BJ (cell line): ENCODE data around the gene TNFAIP6. TPM values are rescaled to one million over a fixed set of nuclear protein-coding genes. Genes with fewer than 3 reads are reported as not detected.

Source experiments
- CTCF ChIA-PET: fragments of 350-600 bp; formaldehyde crosslinking; extraction: SDS; loops from one replicate; lab custom pipeline; 2021; ENCODE audit warnings: antibody characterized with exemption, inconsistent platforms; lab: Yijun Ruan, JAX
- POLR2A ChIA-PET: fragments of 300-600 bp; sonication (Branson Sonifier 250); formaldehyde crosslinking; extraction: SDS; loops from one replicate; lab custom pipeline; 2021; ENCODE audit warnings: antibody characterized with exemption; lab: Charles Lee
- DNase-seq: peaks from one replicate; pipeline ENCODE4 v3.0.0-alpha.2; 2011; ENCODE audit warnings: low read depth
- H3K27me3 ChIP-seq: 2 replicates; pipeline ENCODE4 v1.6.0; 2011; ENCODE audit warnings: low read length; ENCODE audit not compliant: control insufficient read depth, insufficient read depth
- H3K36me3 ChIP-seq: 2 replicates; pipeline ENCODE4 v1.5.1; 2011; ENCODE audit warnings: low read length; ENCODE audit not compliant: control insufficient read depth, insufficient read depth
- H3K4me3 ChIP-seq: 2 replicates; pipeline ENCODE4 v1.5.1; 2011; ENCODE audit warnings: low read depth, mild to moderate bottlenecking, control low read depth, low read length
- CTCF ChIP-seq: IDR thresholded peaks from 2 replicates; pipeline ENCODE4 v1.5.1; 2011; ENCODE audit warnings: low read depth, mild to moderate bottlenecking, control low read depth, inconsistent platforms, low read length, moderate library complexity; ENCODE audit not compliant: insufficient read depth
- polyA plus RNA-seq: library from polyadenylated mRNA; depleted of rRNA; stranded (reverse); fragments of >200 nt; gene quantifications from 2 replicates; pipeline ENCODE4 v1.2.3, GENCODE V29; 2011

TNFAIP6 gene
- polyA plus RNA-seq, 1 experiment = 2.1 TPM

GRCh38 chr2:151329998-151330397, 27.4 kb upstream of the TNFAIP6 start:
- CTCF ChIA-PET = no interaction called here
- Histone ChIP-seq H3K27me3 (no peaks in the 10 kb centered on the region), H3K4me3 (no peak overlapping the region), H3K36me3 (no peaks in the 10 kb centered on the region)
- no peak for DNase-seq
- POLR2A ChIA-PET = no interaction called here
- no peak for TF ChIP-seq CTCF

- DNase-seq = no peak
- no peak for TF ChIP-seq CTCF
- no peak overlapping the region for H3K4me3 ChIP-seq
- ChIA-PET POLR2A (no interaction called here), CTCF (interaction anchor here (0.6 kb wide), 1 partner anchor 9 kb away, joined by 3 read pairs; no protein-coding TSS in a partner anchor)
- no peaks in the 10 kb centered on the region for H3K36me3 ChIP-seq
- H3K27me3 ChIP-seq = no peaks in the 10 kb centered on the region
Observed at GRCh38 chr2:151333083-151333482, 24.3 kb upstream of the TNFAIP6 start.

- DNase-seq = peak; percentile 89
- ChIA-PET CTCF (no interaction called here), POLR2A (no interaction called here)
- H3K36me3 ChIP-seq = no peaks in the 10 kb centered on the region
- H3K4me3 ChIP-seq = no peak overlapping the region
- no peaks in the 10 kb centered on the region for H3K27me3 ChIP-seq
- no peak for TF ChIP-seq CTCF
Observed at GRCh38 chr2:151334082-151334815, 23.1 kb upstream of the TNFAIP6 start.

- CTCF ChIA-PET = no interaction called here
- TF ChIP-seq CTCF = no peak
- Histone ChIP-seq H3K4me3 (no peak overlapping the region), H3K27me3 (no peaks in the 10 kb centered on the region), H3K36me3 (no peaks in the 10 kb centered on the region)
- POLR2A ChIA-PET = no interaction called here
- DNase-seq = no peak
Observed at GRCh38 chr2:151336863-151337371, 20.5 kb upstream of the TNFAIP6 start.

- Histone ChIP-seq H3K27me3 (no peaks in the 10 kb centered on the region), H3K4me3 (no peak overlapping the region), H3K36me3 (no peaks in the 10 kb centered on the region)
- no peak for DNase-seq
- TF ChIP-seq CTCF = no peak
- CTCF ChIA-PET = interaction anchor here (0.6 kb wide), 1 partner anchor 853 kb away, joined by 3 read pairs; no protein-coding TSS in a partner anchor
- POLR2A ChIA-PET = no interaction called here
Observed at GRCh38 chr2:151337643-151338042, 19.7 kb upstream of the TNFAIP6 start.
